Measurements from ENCODE around the gene B4GALT4. TPM values are rescaled to one million over a fixed set of nuclear protein-coding genes. Genes with fewer than 3 reads are reported as not detected.

B4GALT4 gene
- total and polyA plus RNA-seq, 2 of the 8 experiments (the other 6 are each of a cell fraction or from before 2014, with no cell fraction given): 14.6 to 44.7 TPM

DNA sequence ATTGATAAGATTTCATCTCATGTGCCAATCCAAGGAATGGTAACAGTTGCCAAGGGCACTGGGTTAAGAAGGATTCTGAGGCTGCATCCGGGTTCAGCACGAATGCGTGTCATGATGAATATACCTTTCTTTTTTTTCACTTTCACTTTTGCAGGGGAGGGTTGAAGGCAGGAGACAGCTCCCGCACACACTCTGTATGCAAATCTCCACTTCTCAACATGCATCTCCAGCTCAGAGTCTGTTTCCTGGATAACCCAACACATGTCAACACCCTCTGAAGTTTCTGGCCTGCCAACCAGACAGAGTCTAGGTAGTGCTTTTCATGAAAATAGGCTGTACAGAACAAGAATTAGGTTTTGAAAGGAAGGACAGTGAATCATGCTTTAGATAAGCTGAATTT lies 21.6 kb downstream of the B4GALT4 start (continued):
- no peak for TF ChIP-seq RBBP5 (IDR thresholded peaks at IDR 0.05; ENCODE audit: borderline replicate concordance, low read depth, low read length)
- no peak for TF ChIP-seq JUN (IDR thresholded peaks at IDR 0.05; ENCODE audit: low read depth, low read length)
